Cardiac fibroblast (primary cell): ENCODE measurements around the gene TMEM200A.

ENCODE experiments used
- DNase-seq, 2 donors: peaks; one replicate each; pipeline versions ENCODE4 v3.0.0 to v3.0.0-alpha.2; 2010; ENCODE audit warnings: low read depth in 2 of 2
- H3K4me3 ChIP-seq, 2 donors: replicated peaks in 1 of 2; 1 replicate in 1 of 2; 2 replicates in 1 of 2; pipeline ENCODE4 v1.5.1; 2011; ENCODE audit warnings: low read depth in 2 of 2, low read length in 2 of 2, mild to moderate bottlenecking in 2 of 2, moderate library complexity in 1 of 2
- TF ChIP-seq, protein P1 (sequence below): IDR thresholded peaks from one replicate; pipeline ENCODE4 v1.5.1; 2011; ENCODE audit warnings: low read depth, mild to moderate bottlenecking, low read length, inconsistent platforms

The TMEM200A gene

DNA sequence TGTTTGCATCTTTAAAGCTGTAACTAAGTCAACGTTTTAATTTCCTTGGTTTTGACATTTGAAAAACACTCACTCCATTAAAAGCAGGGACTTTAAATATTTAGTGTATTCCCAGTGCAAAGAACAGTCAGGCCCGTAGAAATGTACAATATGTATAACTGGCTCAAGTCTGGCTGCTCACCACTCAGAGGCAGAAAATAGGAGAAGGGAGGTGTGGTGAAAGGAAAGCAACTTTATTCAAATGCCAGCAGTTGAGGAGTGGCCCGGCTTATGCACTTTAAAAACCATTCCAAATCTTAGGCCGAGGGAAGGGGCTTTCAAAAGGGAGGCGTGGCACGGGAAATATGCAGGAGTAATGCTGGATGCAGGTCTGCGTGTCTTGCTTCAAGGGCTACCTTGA is 120.6 kb downstream of the TMEM200A start:
- no peak overlapping the region for H3K4me3 ChIP-seq
- TF ChIP-seq, protein P1, sequence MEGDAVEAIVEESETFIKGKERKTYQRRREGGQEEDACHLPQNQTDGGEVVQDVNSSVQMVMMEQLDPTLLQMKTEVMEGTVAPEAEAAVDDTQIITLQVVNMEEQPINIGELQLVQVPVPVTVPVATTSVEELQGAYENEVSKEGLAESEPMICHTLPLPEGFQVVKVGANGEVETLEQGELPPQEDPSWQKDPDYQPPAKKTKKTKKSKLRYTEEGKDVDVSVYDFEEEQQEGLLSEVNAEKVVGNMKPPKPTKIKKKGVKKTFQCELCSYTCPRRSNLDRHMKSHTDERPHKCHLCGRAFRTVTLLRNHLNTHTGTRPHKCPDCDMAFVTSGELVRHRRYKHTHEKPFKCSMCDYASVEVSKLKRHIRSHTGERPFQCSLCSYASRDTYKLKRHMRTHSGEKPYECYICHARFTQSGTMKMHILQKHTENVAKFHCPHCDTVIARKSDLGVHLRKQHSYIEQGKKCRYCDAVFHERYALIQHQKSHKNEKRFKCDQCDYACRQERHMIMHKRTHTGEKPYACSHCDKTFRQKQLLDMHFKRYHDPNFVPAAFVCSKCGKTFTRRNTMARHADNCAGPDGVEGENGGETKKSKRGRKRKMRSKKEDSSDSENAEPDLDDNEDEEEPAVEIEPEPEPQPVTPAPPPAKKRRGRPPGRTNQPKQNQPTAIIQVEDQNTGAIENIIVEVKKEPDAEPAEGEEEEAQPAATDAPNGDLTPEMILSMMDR, result no peak
- no peak for DNase-seq

DNA sequence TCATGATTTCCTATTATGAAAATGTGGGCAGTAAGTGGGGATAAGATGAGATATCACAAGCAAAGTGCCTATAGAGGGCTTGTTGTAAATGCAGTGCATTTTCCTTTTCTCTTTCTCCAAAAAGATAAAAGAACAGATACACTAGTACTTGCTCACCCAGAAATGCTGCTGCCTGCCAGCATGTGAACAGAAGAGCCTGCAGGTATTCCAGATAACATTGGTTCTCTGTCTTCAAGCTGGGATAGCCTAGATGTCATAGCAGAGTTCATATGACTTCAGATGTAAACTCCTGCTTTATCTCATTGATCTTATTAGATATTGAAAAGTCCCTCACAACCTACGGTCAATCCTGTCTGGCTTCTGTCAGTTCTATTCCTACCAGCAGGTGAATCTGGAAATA is 123.7 kb downstream of the TMEM200A start:
- no peak overlapping the region for H3K4me3 ChIP-seq
- DNase-seq, result no peak
- TF ChIP-seq, protein P1, result no peak
